ENCODE measurements around the gene PRKCA.

Gene PRKCA

DNA sequence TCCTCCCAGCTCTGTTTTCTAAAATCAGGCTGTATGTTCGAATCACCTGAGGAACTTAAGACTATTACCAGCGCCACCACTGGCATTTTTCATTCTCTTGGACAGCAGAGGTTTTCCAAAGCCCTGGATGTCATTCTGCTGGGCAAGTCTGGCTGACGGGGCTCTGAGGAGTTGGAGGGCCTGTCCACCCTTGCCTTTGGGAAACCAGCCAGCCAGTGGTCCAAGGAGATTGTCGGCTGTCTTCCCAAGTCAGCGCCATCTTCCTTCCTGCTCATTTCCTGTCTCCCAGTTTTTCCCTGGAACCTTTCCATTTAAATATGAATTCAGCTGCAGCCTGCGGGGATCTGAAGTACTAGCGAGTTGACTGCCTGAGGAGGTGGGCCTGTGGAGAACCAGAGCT, 258.3 kb downstream of the PRKCA start:
- Histone ChIP-seq H3K4me3 (ENCODE audit: low read length, poor library complexity, severe bottlenecking) (no peak overlapping the region), H3K36me3 (ENCODE audit: insufficient read depth, low read length) (no peaks in the 10 kb centered on the region), H3K4me2 (ENCODE audit: low read depth, low read length, poor library complexity, severe bottlenecking) (no peak overlapping the region), H3K4me1 (ENCODE audit: insufficient read depth, low read length, poor library complexity, severe bottlenecking) (no peaks in the 10 kb centered on the region), H3F3A (ENCODE audit: low read depth) (no peaks in the 10 kb centered on the region), H3K79me2 (ENCODE audit: insufficient read depth, low read length) (no peaks in the 10 kb centered on the region), H2AFZ (ENCODE audit: low read length) (no peak overlapping the region), H3K9me3 (ENCODE audit: insufficient read depth, low read depth, low read length) (no peaks in the 10 kb centered on the region), H3K9ac (ENCODE audit: low read depth, low read length, poor library complexity, severe bottlenecking) (no peak overlapping the region), H3K9me2 (replicated peaks; ENCODE audit: low read depth, low read length) (no peaks in the 10 kb centered on the region), H4K20me1 (ENCODE audit: insufficient read depth, low read length, poor library complexity, severe bottlenecking) (no peaks in the 10 kb centered on the region), H3K27me3 (ENCODE audit: insufficient read depth, low read length, poor library complexity, severe bottlenecking) (peaks cover 9% of the 10 kb centered on the region)
- TF ChIP-seq EZH2phosphoT487 (IDR thresholded peaks at IDR 0.05; ENCODE audit: borderline replicate concordance) = no peak
- TF ChIP-seq, protein P1, sequence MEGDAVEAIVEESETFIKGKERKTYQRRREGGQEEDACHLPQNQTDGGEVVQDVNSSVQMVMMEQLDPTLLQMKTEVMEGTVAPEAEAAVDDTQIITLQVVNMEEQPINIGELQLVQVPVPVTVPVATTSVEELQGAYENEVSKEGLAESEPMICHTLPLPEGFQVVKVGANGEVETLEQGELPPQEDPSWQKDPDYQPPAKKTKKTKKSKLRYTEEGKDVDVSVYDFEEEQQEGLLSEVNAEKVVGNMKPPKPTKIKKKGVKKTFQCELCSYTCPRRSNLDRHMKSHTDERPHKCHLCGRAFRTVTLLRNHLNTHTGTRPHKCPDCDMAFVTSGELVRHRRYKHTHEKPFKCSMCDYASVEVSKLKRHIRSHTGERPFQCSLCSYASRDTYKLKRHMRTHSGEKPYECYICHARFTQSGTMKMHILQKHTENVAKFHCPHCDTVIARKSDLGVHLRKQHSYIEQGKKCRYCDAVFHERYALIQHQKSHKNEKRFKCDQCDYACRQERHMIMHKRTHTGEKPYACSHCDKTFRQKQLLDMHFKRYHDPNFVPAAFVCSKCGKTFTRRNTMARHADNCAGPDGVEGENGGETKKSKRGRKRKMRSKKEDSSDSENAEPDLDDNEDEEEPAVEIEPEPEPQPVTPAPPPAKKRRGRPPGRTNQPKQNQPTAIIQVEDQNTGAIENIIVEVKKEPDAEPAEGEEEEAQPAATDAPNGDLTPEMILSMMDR (conservative IDR thresholded peaks at IDR 0.05; ENCODE audit: low read length) = no peak

DNA sequence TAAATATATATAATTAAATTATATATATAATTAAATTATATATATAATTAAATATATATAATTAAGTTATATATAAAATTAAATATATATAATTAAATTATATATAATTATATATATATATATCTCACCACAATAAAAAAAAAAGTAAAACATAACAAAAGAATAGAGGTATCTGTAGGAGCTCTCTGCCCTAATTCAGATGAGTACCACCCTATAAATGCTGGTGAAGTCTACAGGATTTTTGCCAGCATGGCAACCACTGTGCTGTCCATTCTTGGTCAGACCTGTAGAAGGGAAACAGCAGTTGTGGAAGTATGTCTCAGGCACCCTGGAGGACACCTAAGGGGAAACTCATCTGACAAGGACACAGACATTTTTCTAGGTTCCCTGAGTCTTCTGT, 259.7 kb downstream of the PRKCA start:
- Histone ChIP-seq H3K4me2 (ENCODE audit: low read depth, low read length, poor library complexity, severe bottlenecking) (no peak overlapping the region), H3K27me3 (ENCODE audit: insufficient read depth, low read length, poor library complexity, severe bottlenecking) (peaks cover 9% of the 10 kb centered on the region), H4K20me1 (ENCODE audit: insufficient read depth, low read length, poor library complexity, severe bottlenecking) (no peaks in the 10 kb centered on the region), H3K4me1 (ENCODE audit: insufficient read depth, low read length, poor library complexity, severe bottlenecking) (no peaks in the 10 kb centered on the region), H3K4me3 (ENCODE audit: low read length, poor library complexity, severe bottlenecking) (no peak overlapping the region), H3K79me2 (ENCODE audit: insufficient read depth, low read length) (no peaks in the 10 kb centered on the region), H3F3A (ENCODE audit: low read depth) (no peaks in the 10 kb centered on the region), H3K9ac (ENCODE audit: low read depth, low read length, poor library complexity, severe bottlenecking) (no peak overlapping the region), H3K9me3 (ENCODE audit: insufficient read depth, low read depth, low read length) (no peaks in the 10 kb centered on the region), H3K36me3 (ENCODE audit: insufficient read depth, low read length) (no peaks in the 10 kb centered on the region), H2AFZ (ENCODE audit: low read length) (no peak overlapping the region), H3K9me2 (replicated peaks; ENCODE audit: low read depth, low read length) (no peaks in the 10 kb centered on the region)
- no peak for TF ChIP-seq EZH2phosphoT487 (IDR thresholded peaks at IDR 0.05; ENCODE audit: borderline replicate concordance)
- TF ChIP-seq, protein P1 (conservative IDR thresholded peaks at IDR 0.05; ENCODE audit: low read length) = no peak

DNA sequence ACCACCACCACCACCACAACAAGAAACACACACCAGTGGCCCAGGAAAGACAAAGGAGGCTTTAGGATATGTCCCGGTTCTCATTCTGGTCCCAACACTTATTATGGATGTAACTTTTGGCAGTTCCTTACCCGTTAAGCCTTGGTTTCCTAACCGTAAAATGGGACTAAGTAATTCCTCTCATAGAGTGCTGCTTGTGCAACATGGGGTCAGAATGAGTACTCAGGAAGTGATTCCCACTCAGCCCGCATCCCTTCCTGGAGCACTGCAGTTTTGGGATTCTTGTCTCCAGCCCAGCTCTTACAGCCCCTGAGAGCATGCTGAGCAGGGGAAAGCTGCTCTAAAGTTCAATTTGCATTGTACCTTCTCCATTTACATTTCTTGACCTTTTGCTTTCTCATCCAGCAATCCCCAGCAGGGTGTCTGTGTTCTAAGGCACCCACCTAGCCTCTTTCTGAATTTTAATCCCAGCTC, 262.6 kb downstream of the PRKCA start:
- no peak overlapping the region for H2AFZ ChIP-seq (ENCODE audit: low read length)
- TF ChIP-seq, protein P1 (conservative IDR thresholded peaks at IDR 0.05; ENCODE audit: low read length) = no peak
- no peak for TF ChIP-seq EZH2phosphoT487 (IDR thresholded peaks at IDR 0.05; ENCODE audit: borderline replicate concordance)
- H4K20me1 ChIP-seq (ENCODE audit: insufficient read depth, low read length, poor library complexity, severe bottlenecking) = no peaks in the 10 kb centered on the region
- no peaks in the 10 kb centered on the region for H3K9me2 ChIP-seq (replicated peaks; ENCODE audit: low read depth, low read length)
- H3K4me3 ChIP-seq (ENCODE audit: low read length, poor library complexity, severe bottlenecking) = no peak overlapping the region
- no peaks in the 10 kb centered on the region for H3K36me3 ChIP-seq (ENCODE audit: insufficient read depth, low read length)
- H3K4me2 ChIP-seq (ENCODE audit: low read depth, low read length, poor library complexity, severe bottlenecking) = no peak overlapping the region
- no peaks in the 10 kb centered on the region for H3F3A ChIP-seq (ENCODE audit: low read depth)
- H3K27me3 ChIP-seq (ENCODE audit: insufficient read depth, low read length, poor library complexity, severe bottlenecking) = no peaks in the 10 kb centered on the region
- no peaks in the 10 kb centered on the region for H3K9me3 ChIP-seq (ENCODE audit: insufficient read depth, low read depth, low read length)
- no peak overlapping the region for H3K9ac ChIP-seq (ENCODE audit: low read depth, low read length, poor library complexity, severe bottlenecking)
- no peaks in the 10 kb centered on the region for H3K4me1 ChIP-seq (ENCODE audit: insufficient read depth, low read length, poor library complexity, severe bottlenecking)
- H3K79me2 ChIP-seq (ENCODE audit: insufficient read depth, low read length) = no peaks in the 10 kb centered on the region
